Measurements from ENCODE around the gene UBL4B.

The UBL4B gene

GRCh38 chr1:110118636-110119396, 6.6 kb downstream of the UBL4B start:
- DNase-seq = no peak

GRCh38 chr1:110119843-110120242, 7.6 kb downstream of the UBL4B start:
- DNase-seq = no peak

GRCh38 chr1:110120960-110121561, 8.8 kb downstream of the UBL4B start:
- no peak for DNase-seq

- no peak for DNase-seq
Measured at GRCh38 chr1:110123224-110123623, 11.0 kb downstream of the UBL4B start.

GRCh38 chr1:110125810-110126209, 13.6 kb downstream of the UBL4B start:
- no peak for DNase-seq

- no peak for DNase-seq
Measured at GRCh38 chr1:110130113-110130591, 17.9 kb downstream of the UBL4B start.

- no peak for DNase-seq
Measured at GRCh38 chr1:110130989-110131388, 18.7 kb downstream of the UBL4B start.

GRCh38 chr1:110132682-110133081, 20.4 kb downstream of the UBL4B start:
- DNase-seq = no peak

- no peak for DNase-seq
Measured at GRCh38 chr1:110133436-110133835, 21.2 kb downstream of the UBL4B start.

- DNase-seq = no peak
Measured at GRCh38 chr1:110134050-110134595, 21.9 kb downstream of the UBL4B start.

- no peak for DNase-seq
Measured at GRCh38 chr1:110135246-110135645, 23.0 kb downstream of the UBL4B start.

- no peak for DNase-seq
Measured at GRCh38 chr1:110135666-110136065, 23.4 kb downstream of the UBL4B start.

- peak in 1 of 5 donors; percentile 15 for DNase-seq
Measured at GRCh38 chr1:110136911-110137310, 24.7 kb downstream of the UBL4B start.

GRCh38 chr1:110138956-110139355, 26.7 kb downstream of the UBL4B start:
- no peak for DNase-seq

- no peak for DNase-seq
Measured at GRCh38 chr1:110144366-110144765, 32.1 kb downstream of the UBL4B start.

GRCh38 chr1:110148961-110149360, 36.7 kb downstream of the UBL4B start:
- DNase-seq = no peak

- DNase-seq = no peak
Measured at GRCh38 chr1:110150330-110151174, 38.3 kb downstream of the UBL4B start, which contains the start of gene SLC6A17. Gene SLC6A17, plus strand, starts transcription at chr1:110150494. Its CDS starts 16,436 bp downstream, at chr1:110166930.

GRCh38 chr1:110151175-110151669, 39.0 kb downstream of the UBL4B start:
- DNase-seq = no peak

- DNase-seq = no peak
Measured at GRCh38 chr1:110152133-110152785, 40.0 kb downstream of the UBL4B start.

- DNase-seq = no peak
Measured at GRCh38 chr1:110153407-110153950, 41.2 kb downstream of the UBL4B start.

GRCh38 chr1:110155878-110156522, 43.8 kb downstream of the UBL4B start:
- DNase-seq = peak in 3 of 5 donors; percentile 18 to 37 (median 21)

Measured in T-helper 1 cell (primary cell).